Activated CD8-positive, alpha-beta memory T cell treated with anti-CD3 and anti-CD28 coated beads for 1 hour (primary cell): ENCODE results near the gene FAM107B.

Experiments
- DNase-seq, 2 donors: peaks; one replicate each; pipeline ENCODE4 v3.0.0-alpha.2; 2020; ENCODE audit warnings: low read depth in 1 of 2; ENCODE audit errors: extremely low read depth in 1 of 2

The FAM107B gene

GRCh38 chr10:14476641-14477407 lies 297.9 kb downstream of the FAM107B start:
- no peak for DNase-seq

- DNase-seq: no peak
Measured at GRCh38 chr10:14476006-14476405, 298.7 kb downstream of the FAM107B start.

- DNase-seq: no peak
Measured at GRCh38 chr10:14474656-14475055, 300.0 kb downstream of the FAM107B start.

GRCh38 chr10:14470920-14471319 lies 303.8 kb downstream of the FAM107B start:
- no peak for DNase-seq

GRCh38 chr10:14468726-14469125 lies 306.0 kb downstream of the FAM107B start:
- no peak for DNase-seq
